ES-I3 (cell line): ENCODE results near the gene CCDC187.
"Not testable (repeated sequence)": the region's sequence is repeated elsewhere in the genome, so short reads cannot be mapped to it uniquely, and the experiment has no call there.

Experiments
- H3K36me3 ChIP-seq: 2 replicates; pipeline ENCODE4 v1.6.1; 2013; ENCODE audit warnings: mild to moderate bottlenecking, low read length, control low read depth, moderate library complexity; ENCODE audit not compliant: insufficient read depth
- H3K4me1 ChIP-seq: 2 replicates; pipeline ENCODE4 v1.6.1; 2013; ENCODE audit warnings: mild to moderate bottlenecking, control low read depth, low read length; ENCODE audit not compliant: insufficient read depth
- H3K9ac ChIP-seq: 2 replicates; pipeline ENCODE4 v1.6.1; 2013; ENCODE audit warnings: low read depth, mild to moderate bottlenecking, low read length, moderate library complexity
- H3K9me3 ChIP-seq: 2 replicates; pipeline ENCODE4 v1.6.1; 2013; ENCODE audit warnings: mild to moderate bottlenecking, low read length, moderate library complexity; ENCODE audit not compliant: control insufficient read depth, insufficient read depth

CCDC187 gene

DNA sequence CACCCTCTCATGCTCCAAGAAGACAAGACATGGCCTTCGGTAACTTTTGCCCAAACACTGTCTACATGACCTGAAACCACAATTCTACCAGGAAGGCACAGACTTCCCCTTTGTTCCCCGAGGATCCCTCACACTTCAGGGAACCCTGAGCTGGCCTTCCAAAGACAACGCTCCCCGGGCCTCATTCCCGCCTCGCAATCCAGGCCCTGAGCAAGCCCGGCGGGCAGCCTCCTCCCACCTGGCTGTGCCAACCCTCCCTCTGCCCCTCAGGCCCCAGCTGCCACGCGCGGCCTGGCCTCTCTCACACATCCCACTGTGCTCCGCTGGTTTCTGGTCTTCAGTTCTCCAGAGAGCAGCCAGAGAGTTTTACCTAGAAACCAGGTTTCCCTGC is 65.6 kb downstream of the CCDC187 start:
- Histone ChIP-seq H3K9me3 (no peaks in the 10 kb centered on the region), H3K9ac (no peak overlapping the region), H3K4me1 (peaks cover 2% of the 10 kb centered on the region; the same call in 1 of the 2 replicates), H3K36me3 (no peaks in the 10 kb centered on the region)

DNA sequence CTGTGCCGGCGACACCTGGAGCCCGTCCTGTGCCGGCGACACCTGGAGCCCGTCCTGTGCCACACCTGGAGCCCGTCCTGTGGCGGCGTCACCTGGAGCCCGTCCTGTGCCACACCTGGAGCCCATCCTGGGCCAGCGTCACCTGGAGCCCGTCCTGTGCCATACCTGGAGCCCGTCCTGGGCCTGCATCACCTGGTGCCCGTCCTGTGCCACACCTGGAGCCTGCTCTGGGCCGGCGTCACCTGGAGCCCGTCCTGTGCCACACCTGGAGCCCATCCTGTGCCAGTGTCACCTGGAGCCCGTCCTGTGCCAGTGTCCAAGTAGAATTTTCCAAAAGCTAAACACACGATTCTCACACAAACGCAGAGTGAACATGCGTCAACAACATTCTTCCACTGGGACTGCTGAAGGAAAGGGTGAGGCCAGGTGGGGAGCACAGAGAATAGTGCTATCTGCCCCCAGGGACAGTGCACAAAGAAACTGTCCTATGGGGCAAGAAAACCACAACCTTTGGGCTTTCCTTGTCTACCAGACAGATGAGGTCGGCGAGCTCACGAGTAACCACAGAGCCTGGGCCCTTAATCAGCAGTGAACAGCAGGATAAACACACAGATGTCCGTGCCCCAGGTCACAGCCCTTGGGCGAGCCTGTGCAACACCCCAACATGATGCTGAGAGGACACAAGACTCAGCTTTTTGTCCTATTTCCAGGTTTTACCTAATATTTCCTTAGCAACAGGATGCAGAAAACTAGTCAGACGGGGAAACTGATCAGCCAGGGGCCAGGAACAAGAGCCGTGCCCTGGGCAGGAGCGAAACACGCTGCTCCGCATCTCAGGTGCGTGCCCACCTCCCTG is 66.2 kb downstream of the CCDC187 start:
- no peak overlapping the region for H3K9ac ChIP-seq
- H3K4me1 ChIP-seq, result no peaks in the 10 kb centered on the region
- no peaks in the 10 kb centered on the region for H3K9me3 ChIP-seq
- H3K36me3 ChIP-seq, result no peaks in the 10 kb centered on the region

DNA sequence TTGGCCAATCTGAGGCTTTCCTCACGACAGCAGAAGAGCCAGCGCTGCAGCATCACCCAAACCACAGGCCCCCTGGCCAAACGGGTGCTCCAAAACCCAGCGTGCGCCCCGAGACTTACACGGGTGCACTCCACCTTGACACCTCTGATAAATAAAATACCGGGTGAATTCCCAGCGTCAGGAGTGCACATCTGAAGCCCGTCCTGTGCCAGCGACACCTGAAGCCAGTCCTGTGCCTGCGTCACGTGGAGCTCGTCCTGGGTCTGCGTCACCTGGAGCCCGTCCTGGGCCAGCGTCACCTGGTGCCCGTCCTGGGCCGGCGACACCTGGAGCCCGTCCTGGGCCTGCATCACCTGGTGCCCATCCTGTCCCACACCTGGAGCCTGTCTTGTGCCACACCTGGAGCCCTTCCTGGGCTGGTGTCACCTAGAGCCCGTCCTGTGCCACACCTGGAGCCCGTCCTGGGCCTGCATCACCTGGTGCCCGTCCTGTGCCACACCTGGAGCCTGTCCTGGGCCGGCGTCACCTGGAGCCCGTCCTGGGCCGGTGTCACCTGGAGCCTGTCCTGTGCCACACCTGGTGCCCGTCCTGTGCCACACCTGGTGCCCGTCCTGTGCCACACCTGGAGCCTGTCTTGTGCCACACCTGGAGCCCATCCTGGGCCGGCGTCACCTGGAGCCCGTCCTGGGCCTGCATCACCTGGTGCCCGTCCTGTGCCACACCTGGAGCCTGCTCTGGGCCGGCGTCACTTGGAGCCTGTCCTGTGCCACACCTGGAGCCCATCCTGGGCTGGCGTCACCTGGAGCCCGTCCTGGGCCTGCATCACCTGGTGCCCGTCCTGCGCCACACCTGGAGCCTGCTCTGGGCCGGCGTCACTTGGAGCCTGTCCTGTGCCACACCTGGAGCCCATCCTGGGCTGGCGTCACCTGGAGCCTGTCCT is 67.2 kb downstream of the CCDC187 start:
- H3K9me3 ChIP-seq, H3K36me3 ChIP-seq, H3K4me1 ChIP-seq, H3K9ac ChIP-seq: not testable (repeated sequence)

DNA sequence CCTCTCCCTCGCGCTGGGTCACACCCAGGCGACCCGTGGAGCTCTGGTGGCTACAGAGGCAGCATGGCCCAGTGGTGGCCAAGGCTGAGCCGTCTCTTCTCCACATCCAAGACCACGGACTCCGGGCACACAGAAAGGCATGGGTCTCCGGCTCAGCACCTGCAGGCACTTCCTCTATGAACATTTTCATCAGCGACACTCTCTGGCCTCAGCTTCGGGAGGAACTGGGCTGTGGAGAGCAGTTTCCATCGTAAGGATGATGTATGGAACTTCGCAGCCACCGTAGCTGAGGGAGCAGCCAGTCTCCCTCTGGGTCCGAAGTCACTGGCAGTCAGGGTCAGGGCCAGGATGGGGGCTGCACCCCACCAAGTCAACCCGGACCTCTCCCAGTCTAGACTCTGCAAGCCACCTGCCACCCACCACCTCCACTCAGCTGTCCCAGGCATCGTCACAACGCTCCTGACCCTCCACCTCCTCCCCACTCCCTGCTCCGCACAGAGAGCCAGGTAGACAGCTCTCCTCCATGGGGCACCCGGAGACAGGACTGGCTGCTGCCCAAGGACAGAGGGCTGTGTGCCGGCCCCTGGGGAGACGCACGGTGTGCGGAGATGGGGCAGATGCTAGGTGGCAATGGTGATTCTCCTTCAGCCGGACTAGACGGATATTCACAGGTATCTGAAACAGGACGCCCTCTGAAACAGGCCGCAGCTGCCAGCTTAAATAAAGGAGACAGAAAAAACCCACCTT is 68.0 kb downstream of the CCDC187 start:
- Histone ChIP-seq H3K9ac (no peak overlapping the region), H3K4me1 (0 out of 2 replicates have a peak, but pooled peaks cover 4% of the 10 kb centered on the region), H3K9me3 (no peaks in the 10 kb centered on the region), H3K36me3 (no peaks in the 10 kb centered on the region)

DNA sequence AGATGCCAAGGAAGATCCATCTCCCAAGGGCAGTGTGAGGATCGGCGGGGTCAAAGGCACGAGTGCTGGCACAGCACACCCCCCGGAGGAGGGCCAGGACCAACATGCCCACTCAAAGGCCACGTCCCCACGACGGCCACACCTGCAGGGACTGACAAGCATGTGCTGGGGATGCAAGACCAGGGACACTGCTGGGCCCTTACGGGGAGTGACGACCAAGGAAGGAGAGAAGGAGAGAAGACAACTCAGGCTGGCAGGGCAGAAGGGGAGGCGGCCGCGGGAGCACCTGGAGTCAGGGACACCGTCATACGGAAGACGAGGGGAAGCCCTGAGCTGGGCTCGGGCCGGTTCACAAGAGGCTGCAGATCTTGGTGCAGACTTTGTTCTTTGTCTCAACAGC is 68.7 kb downstream of the CCDC187 start:
- no peaks in the 10 kb centered on the region for H3K36me3 ChIP-seq
- no peaks in the 10 kb centered on the region for H3K9me3 ChIP-seq
- no peak overlapping the region for H3K9ac ChIP-seq
- H3K4me1 ChIP-seq, result 0 out of 2 replicates have a peak, but pooled peaks cover 4% of the 10 kb centered on the region

DNA sequence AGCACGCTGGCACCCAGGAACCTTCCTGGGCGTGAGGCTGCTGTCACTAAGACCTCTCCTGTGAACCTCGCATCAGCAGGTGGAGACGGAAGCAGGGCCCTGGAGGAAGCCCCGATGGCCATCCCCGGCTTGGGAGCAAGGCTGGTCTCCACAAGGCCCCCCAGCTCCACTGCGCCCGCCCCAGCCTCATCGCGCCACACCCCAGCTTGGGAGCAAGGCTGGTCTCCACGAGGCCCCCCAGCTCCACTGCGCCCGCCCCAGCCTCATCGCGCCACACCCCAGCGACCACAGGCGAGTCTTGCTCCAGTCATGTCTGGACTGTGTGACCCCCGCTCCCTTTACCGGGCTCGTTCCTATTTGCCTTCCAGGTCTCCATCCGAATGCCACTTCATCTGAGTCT is 69.3 kb downstream of the CCDC187 start:
- H3K9me3 ChIP-seq, result no peaks in the 10 kb centered on the region
- H3K9ac ChIP-seq, result no peak overlapping the region
- no peaks in the 10 kb centered on the region for H3K36me3 ChIP-seq
- H3K4me1 ChIP-seq, result 0 out of 2 replicates have a peak, but pooled peaks cover 4% of the 10 kb centered on the region

DNA sequence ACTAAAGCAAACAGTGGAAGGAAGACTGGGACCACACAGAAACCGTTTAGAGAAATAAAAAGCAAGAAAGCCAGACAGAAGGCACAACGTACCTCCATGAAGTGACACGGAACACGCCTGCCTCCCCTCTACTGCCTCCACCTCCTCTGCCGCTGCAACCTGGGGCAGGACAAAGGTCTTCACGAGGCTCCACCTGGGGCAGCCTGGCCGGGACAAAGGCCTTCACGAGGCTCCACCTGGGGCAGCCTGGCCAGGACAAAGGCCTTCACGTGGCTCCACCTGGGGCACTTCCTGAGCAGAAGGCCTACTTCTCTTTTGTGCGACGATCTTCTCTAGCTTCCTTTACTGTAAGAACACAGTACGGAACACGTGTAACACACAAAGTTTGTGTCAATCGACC is 70.0 kb downstream of the CCDC187 start:
- H3K4me1 ChIP-seq, result peaks cover 4% of the 10 kb centered on the region; the same call in 1 of the 2 replicates
- no peaks in the 10 kb centered on the region for H3K9me3 ChIP-seq
- no peak overlapping the region for H3K9ac ChIP-seq
- H3K36me3 ChIP-seq, result no peaks in the 10 kb centered on the region

DNA sequence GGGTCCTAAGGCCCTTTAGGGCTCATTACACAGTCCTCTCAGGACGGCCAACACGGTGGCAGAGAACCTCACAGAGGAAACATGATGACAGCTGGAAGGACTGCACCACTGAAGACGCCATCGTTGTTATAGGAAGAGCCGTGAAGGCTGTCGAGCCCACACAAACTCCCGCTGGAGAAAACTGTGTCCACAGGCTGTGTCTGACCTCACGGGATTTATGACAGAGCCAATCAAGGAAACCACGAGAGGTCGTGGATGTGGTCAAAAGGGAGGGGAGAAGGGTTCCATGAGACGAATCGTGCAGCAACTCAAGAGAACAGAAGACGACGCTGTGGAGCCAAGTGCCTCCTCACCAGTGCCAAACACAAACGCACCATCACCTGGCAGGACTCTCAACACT is 70.5 kb downstream of the CCDC187 start:
- peaks cover 4% of the 10 kb centered on the region; the same call in 1 of the 2 replicates for H3K4me1 ChIP-seq
- H3K36me3 ChIP-seq, result no peaks in the 10 kb centered on the region
- H3K9me3 ChIP-seq, result no peaks in the 10 kb centered on the region
- no peak overlapping the region for H3K9ac ChIP-seq

DNA sequence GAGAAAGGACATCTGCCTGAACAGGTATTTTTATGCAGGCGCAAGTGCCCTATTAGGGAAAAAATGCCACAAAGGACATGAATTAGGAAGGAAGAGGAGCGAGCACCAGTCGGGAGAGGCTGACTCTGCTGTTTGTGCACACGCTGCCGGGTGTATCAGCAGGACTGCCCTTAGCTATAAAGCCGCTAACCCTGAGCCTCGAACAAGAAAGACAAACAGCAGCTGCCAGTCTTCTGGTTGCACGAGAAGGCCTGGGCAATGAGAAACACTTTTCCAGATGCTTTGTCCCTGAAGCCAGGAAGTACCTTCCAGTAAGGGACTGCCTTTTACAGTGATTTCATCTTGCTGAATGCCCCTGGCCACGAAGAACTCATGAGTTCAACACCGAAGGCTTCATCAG is 70.9 kb downstream of the CCDC187 start:
- H3K9ac ChIP-seq, result no peak overlapping the region
- no peaks in the 10 kb centered on the region for H3K9me3 ChIP-seq
- no peaks in the 10 kb centered on the region for H3K36me3 ChIP-seq
- H3K4me1 ChIP-seq, result peaks cover 4% of the 10 kb centered on the region; the same call in 1 of the 2 replicates

DNA sequence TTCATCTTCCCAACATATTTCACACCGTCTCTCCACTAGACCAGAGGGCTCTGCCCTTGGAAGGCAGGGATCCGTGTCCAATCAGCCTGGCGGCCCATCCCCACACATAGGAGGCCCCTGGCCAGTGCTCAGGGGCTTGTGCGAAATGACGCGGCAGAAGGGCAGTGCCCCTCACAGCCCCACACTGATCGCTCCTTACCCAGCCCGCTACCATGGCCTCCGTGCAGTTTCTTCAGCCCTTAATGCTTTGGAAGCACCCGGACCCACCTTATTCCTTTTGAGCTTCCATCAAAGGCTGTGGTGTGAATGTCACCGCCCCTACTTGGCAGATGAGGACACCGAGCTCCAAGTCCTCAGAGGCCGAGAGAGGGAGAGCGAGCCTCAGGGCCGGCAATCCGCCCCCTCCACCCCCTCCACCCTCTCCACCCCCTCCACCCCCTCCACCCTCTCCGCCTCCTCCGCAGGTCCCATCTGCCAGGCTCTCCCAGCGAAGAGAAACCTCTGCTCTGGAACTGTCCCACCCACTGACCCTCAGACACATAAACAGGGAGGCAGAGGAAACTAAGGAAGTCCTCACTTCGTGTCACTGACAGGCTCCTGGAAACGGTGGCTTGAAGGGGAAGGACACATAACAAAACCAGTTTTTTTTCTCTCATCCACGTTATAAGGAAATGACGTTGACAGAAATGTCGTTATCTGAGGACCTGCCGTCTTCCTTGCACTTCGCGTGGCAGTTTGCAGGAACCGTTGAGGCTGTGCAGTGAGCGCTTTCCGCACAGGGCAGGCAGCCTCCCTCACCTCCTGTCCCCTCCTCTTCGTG is 72.2 kb downstream of the CCDC187 start:
- H3K36me3 ChIP-seq, result no peaks in the 10 kb centered on the region
- H3K4me1 ChIP-seq, result peaks cover 4% of the 10 kb centered on the region; the same call in 1 of the 2 replicates
- no peak overlapping the region for H3K9ac ChIP-seq
- no peaks in the 10 kb centered on the region for H3K9me3 ChIP-seq

DNA sequence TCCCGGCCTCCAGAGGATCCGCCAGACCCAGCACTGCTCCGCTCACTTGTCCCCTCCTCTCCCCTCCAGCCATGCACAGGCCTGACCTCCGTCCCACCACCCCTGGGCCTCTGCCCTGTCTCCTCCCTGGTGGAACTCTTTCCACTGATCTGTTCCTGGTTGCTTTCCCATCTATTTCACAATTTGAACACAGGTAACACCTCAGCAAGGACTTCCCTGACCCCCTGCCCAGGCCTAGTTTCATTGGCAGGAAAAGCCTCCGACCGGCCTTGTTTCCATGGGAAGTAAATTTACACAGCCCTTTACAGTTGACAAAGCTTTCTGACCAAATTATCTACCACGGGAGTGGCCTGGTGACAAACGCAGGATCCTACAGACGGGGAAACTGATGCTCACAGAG is 73.1 kb downstream of the CCDC187 start:
- Histone ChIP-seq H3K9ac (no peak overlapping the region), H3K36me3 (no peaks in the 10 kb centered on the region), H3K4me1 (peaks cover 4% of the 10 kb centered on the region; the same call in 1 of the 2 replicates)

DNA sequence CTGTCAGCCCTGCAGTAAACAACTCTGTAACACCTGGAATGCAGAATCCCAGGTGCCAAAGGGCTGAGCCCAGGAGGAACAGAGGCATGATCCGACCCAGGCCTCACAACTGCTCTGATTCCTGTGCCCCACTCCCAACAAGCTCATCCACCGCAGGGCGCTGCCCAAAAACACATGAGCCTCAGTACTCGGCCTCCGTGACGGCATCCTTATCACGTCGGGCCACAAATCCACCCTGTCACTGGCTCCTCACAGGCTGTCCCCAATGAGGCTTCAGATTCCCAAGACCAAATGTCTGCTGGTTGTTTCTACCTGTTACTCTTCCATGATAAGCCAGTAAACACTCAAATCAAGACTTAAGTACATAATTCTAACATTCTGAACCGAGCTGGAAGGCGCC is 73.5 kb downstream of the CCDC187 start:
- no peak overlapping the region for H3K9ac ChIP-seq
- no peaks in the 10 kb centered on the region for H3K36me3 ChIP-seq
- H3K4me1 ChIP-seq, result peaks cover 4% of the 10 kb centered on the region; the same call in 1 of the 2 replicates
- H3K9me3 ChIP-seq, result no peaks in the 10 kb centered on the region

More for the DNA sequence above, 73.1 kb downstream of the CCDC187 start:
- H3K9me3 ChIP-seq, result no peaks in the 10 kb centered on the region
